Smooth muscle cell (in vitro differentiated cells): ENCODE results near the gene UCHL1. TPM values are rescaled to one million over a fixed set of nuclear protein-coding genes. Genes with fewer than 3 reads are reported as not detected.

ENCODE experiments used
- DNase-seq: peaks from one replicate; lab custom pipeline; 2025; ENCODE audit not compliant: unreplicated experiment; lab: John Stamatoyannopoulos, UW
- H2AFZ ChIP-seq: fragments of 200-600 bp; sonication (generic); 2 replicates; pipeline ENCODE4 v1.6.0; 2016; ENCODE audit warnings: antibody characterized with exemption, low read depth, mild to moderate bottlenecking
- H3F3A ChIP-seq: fragments of 200-600 bp; sonication (generic); 2 replicates; pipeline ENCODE4 v1.6.0; 2017; ENCODE audit warnings: antibody characterized with exemption, low read depth
- H3K27ac ChIP-seq: fragments of 200-600 bp; sonication (generic); 2 replicates; pipeline ENCODE4 v1.5.1; 2016; ENCODE audit warnings: low read depth, mild to moderate bottlenecking
- H3K27me3 ChIP-seq: fragments of 200-600 bp; sonication (generic); 2 replicates; pipeline ENCODE4 v1.6.1; 2016; ENCODE audit warnings: low read depth, mild to moderate bottlenecking
- H3K36me3 ChIP-seq: fragments of 200-600 bp; sonication (generic); 2 replicates; pipeline ENCODE4 v1.5.1; 2016; ENCODE audit warnings: low read depth
- H3K4me1 ChIP-seq: fragments of 200-600 bp; sonication (generic); 2 replicates; pipeline ENCODE4 v1.5.1; 2016; ENCODE audit warnings: low read depth
- H3K4me2 ChIP-seq: fragments of 200-600 bp; sonication (generic); 2 replicates; pipeline ENCODE4 v1.6.0; 2016; ENCODE audit warnings: mild to moderate bottlenecking
- H3K4me3 ChIP-seq: fragments of 200-600 bp; sonication (generic); 2 replicates; pipeline ENCODE4 v1.5.1; 2016; ENCODE audit warnings: mild to moderate bottlenecking
- H3K79me2 ChIP-seq: fragments of 200-600 bp; sonication (generic); 2 replicates; pipeline ENCODE4 v1.6.0; 2016; ENCODE audit warnings: low read depth, mild to moderate bottlenecking
- H3K9ac ChIP-seq: fragments of 200-600 bp; sonication (generic); 2 replicates; pipeline ENCODE4 v1.6.0; 2016; ENCODE audit warnings: low read depth
- H3K9me3 ChIP-seq: fragments of 200-600 bp; sonication (generic); replicated peaks from 2 replicates; pipeline ENCODE4 v1.5.1; 2016; ENCODE audit warnings: low read depth
- H4K20me1 ChIP-seq: fragments of 200-600 bp; sonication (generic); 2 replicates; pipeline ENCODE4 v1.6.0; 2016; ENCODE audit warnings: low read depth
- CTCF ChIP-seq: fragments of 200-600 bp; sonication (generic); IDR thresholded peaks from 2 replicates; pipeline ENCODE4 v1.5.1; 2017; ENCODE audit warnings: borderline replicate concordance, mild to moderate bottlenecking, antibody characterized with exemption; ENCODE audit not compliant: insufficient read depth, poor library complexity, severe bottlenecking
- WGBS: methylation state at CpG from one replicate; pipeline ENCODE4 v1.1.7; 2016; ENCODE audit warnings: low lambda C conversion rate; 5-methylcytosine and 5-hydroxymethylcytosine counted together
- polyA plus RNA-seq: library from polyadenylated mRNA; unstranded; fragments of >200 nt; fragmentation: Nextera tagmentation; extraction: Ambion mirVana; gene quantifications from 2 replicates; pipeline ENCODE4 v1.2.1, GENCODE V29; 2016
- total RNA-seq: library from RNA; depleted of rRNA; stranded (reverse); fragments of >200 nt; gene quantifications from 2 replicates; pipeline ENCODE4 v1.2.3, GENCODE V29; 2014

The UCHL1 gene
- total and polyA plus RNA-seq, 2 experiments from 2014 or later: 223 to 330 TPM

- Histone ChIP-seq H3K27ac (no peak overlapping the region), H3K4me1 (no peaks in the 10 kb centered on the region), H3K9ac (no peak overlapping the region), H3K79me2 (no peaks in the 10 kb centered on the region), H2AFZ (no peak overlapping the region), H3K4me2 (no peak overlapping the region), H4K20me1 (no peaks in the 10 kb centered on the region), H3K9me3 (no peaks in the 10 kb centered on the region), H3K4me3 (no peak overlapping the region), H3K36me3 (no peaks in the 10 kb centered on the region), H3K27me3 (no peaks in the 10 kb centered on the region), H3F3A (no peaks in the 10 kb centered on the region)
- DNase-seq: no peak
- no peak for TF ChIP-seq CTCF
- WGBS: 93% methylated on average over 3 of the region's 3 CpGs
These were observed 29.1 kb downstream of the UCHL1 start for GRCh38 chr4:41285864-41286235.

- Histone ChIP-seq H3K4me2 (no peak overlapping the region), H3K4me3 (no peak overlapping the region), H3K27ac (no peak overlapping the region), H3K9me3 (no peaks in the 10 kb centered on the region), H2AFZ (no peak overlapping the region), H3K4me1 (no peaks in the 10 kb centered on the region), H3F3A (no peaks in the 10 kb centered on the region), H3K9ac (no peak overlapping the region), H3K27me3 (no peaks in the 10 kb centered on the region), H4K20me1 (no peaks in the 10 kb centered on the region), H3K79me2 (no peaks in the 10 kb centered on the region), H3K36me3 (no peaks in the 10 kb centered on the region)
- WGBS: 90% methylated on average over 1 of the region's 1 CpG
- DNase-seq: no peak
- no peak for TF ChIP-seq CTCF
These were observed 30.3 kb downstream of the UCHL1 start for GRCh38 chr4:41287005-41287404.

GRCh38 chr4:41287852-41288251, 31.1 kb downstream of the UCHL1 start:
- 90% methylated on average over 10 of the region's 10 CpGs for WGBS

More at GRCh38 chr4:41287852-41288251, 31.1 kb downstream of the UCHL1 start:
- H2AFZ ChIP-seq: no peak overlapping the region
- no peak overlapping the region for H3K4me3 ChIP-seq
- H4K20me1 ChIP-seq: no peaks in the 10 kb centered on the region
- no peak for DNase-seq
- no peaks in the 10 kb centered on the region for H3K36me3 ChIP-seq
- no peaks in the 10 kb centered on the region for H3K79me2 ChIP-seq
- no peaks in the 10 kb centered on the region for H3F3A ChIP-seq
- H3K4me1 ChIP-seq: no peaks in the 10 kb centered on the region
- H3K27ac ChIP-seq: no peak overlapping the region
- no peak overlapping the region for H3K4me2 ChIP-seq
- no peak overlapping the region for H3K9ac ChIP-seq
- H3K9me3 ChIP-seq: no peaks in the 10 kb centered on the region
- no peak for TF ChIP-seq CTCF
- H3K27me3 ChIP-seq: no peaks in the 10 kb centered on the region
